Activated T-helper 17 cell treated with anti-CD3 and anti-CD28 coated beads, Interleukin-2, amount 50 U/mL, for 72 hours (primary cell): ENCODE data around the gene CTLA4. TPM values are rescaled to one million over a fixed set of nuclear protein-coding genes. Genes with fewer than 3 reads are reported as not detected.
A peak's percentile ranks its signal among the peaks of the same experiment; 100 is the strongest.
"Not testable (repeated sequence)": the region's sequence is repeated elsewhere in the genome, so short reads cannot be mapped to it uniquely, and the experiment has no call there.

Experiments used
- ATAC-seq: fragments of 150-1000 bp; cut with Tn5 transposase; replicated peaks from 2 replicates; pipeline ENCODE4 v1.10.0; 2021; ENCODE audit warnings: mild to moderate bottlenecking, moderate library complexity
- H3K27ac Mint-ChIP-seq: one replicate; pipeline ENCODE4 v1.8.0; 2022; ENCODE audit warnings: mixed read lengths
- H3K27me3 Mint-ChIP-seq: one replicate; pipeline ENCODE4 v1.8.0; 2022; ENCODE audit warnings: mixed read lengths
- H3K36me3 Mint-ChIP-seq: one replicate; pipeline ENCODE4 v1.8.0; 2022; ENCODE audit warnings: low read depth, mild to moderate bottlenecking, mixed read lengths
- H3K4me1 Mint-ChIP-seq: one replicate; pipeline ENCODE4 v1.8.0; 2022; ENCODE audit warnings: mixed read lengths
- H3K4me3 Mint-ChIP-seq: one replicate; pipeline ENCODE4 v1.8.0; 2022; ENCODE audit warnings: mild to moderate bottlenecking, mixed read lengths
- H3K9me3 Mint-ChIP-seq: one replicate; pipeline ENCODE4 v1.8.0; 2022; ENCODE audit warnings: mixed read lengths
- total RNA-seq, 2 donors: library from RNA; stranded (reverse); gene quantifications; one replicate each; pipeline ENCODE4 v1.2.3, GENCODE V29; 2022

Gene CTLA4
- total RNA-seq, 2 donors from 2014 or later: 282 to 334 TPM

- peaks cover 8% of the 10 kb centered on the region for H3K9me3 Mint-ChIP-seq
- H3K4me3 Mint-ChIP-seq: peak overlapping the region; percentile 94
- H3K27ac Mint-ChIP-seq: peak overlapping the region; percentile 99
- peaks cover 91% of the 10 kb centered on the region for H3K36me3 Mint-ChIP-seq
- peak; percentile 5 for ATAC-seq
- no peaks in the 10 kb centered on the region for H3K27me3 Mint-ChIP-seq
- peaks cover 54% of the 10 kb centered on the region for H3K4me1 Mint-ChIP-seq
Measured at GRCh38 chr2:203870481-203870880, 2.9 kb downstream of the CTLA4 start.

DNA sequence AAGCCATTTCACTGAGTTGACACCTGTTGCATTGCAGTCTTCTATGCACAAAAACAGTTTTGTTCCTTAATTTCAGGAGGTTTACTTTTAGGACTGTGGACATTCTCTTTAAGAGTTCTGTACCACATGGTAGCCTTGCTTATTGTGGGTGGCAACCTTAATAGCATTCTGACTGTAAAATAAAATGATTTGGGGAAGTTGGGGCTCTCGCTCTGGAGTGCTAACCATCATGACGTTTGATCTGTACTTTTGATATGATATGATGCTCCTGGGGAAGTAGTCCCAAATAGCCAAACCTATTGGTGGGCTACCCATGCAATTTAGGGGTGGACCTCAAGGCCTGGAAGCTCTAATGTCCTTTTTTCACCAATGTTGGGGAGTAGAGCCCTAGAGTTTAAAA lies 3.4 kb downstream of the CTLA4 start:
- H3K9me3 Mint-ChIP-seq: peaks cover 5% of the 10 kb centered on the region
- peak; percentile 5 for ATAC-seq
- peaks cover 86% of the 10 kb centered on the region for H3K36me3 Mint-ChIP-seq
- H3K27ac Mint-ChIP-seq: peak overlapping the region; percentile 99
- peaks cover 49% of the 10 kb centered on the region for H3K4me1 Mint-ChIP-seq
- no peaks in the 10 kb centered on the region for H3K27me3 Mint-ChIP-seq
- H3K4me3 Mint-ChIP-seq: peak overlapping the region; percentile 94

- Mint-ChIP-seq H3K27me3 (no peaks in the 10 kb centered on the region), H3K4me1 (peaks cover 47% of the 10 kb centered on the region), H3K36me3 (peaks cover 85% of the 10 kb centered on the region), H3K27ac (peak overlapping the region; percentile 99), H3K4me3 (peak overlapping the region; percentile 94), H3K9me3 (peaks cover 3% of the 10 kb centered on the region)
- ATAC-seq: peak; percentile 61
Measured at GRCh38 chr2:203871371-203871983, 3.9 kb downstream of the CTLA4 start.

DNA sequence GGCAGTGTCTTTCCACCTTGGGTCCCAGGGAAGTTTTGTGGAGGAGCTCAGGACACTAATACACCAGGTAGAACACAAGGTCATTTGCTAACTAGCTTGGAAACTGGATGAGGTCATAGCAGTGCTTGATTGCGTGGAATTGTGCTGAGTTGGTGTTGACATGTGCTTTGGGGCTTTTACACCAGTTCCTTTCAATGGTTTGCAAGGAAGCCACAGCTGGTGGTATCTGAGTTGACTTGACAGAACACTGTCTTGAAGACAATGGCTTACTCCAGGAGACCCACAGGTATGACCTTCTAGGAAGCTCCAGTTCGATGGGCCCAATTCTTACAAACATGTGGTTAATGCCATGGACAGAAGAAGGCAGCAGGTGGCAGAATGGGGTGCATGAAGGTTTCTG lies 5.9 kb downstream of the CTLA4 start:
- peaks cover 49% of the 10 kb centered on the region for H3K4me1 Mint-ChIP-seq
- no peaks in the 10 kb centered on the region for H3K27me3 Mint-ChIP-seq
- peaks cover 3% of the 10 kb centered on the region for H3K9me3 Mint-ChIP-seq
- H3K36me3 Mint-ChIP-seq: peaks cover 69% of the 10 kb centered on the region
- H3K27ac Mint-ChIP-seq: peak overlapping the region; percentile 99
- ATAC-seq: peak; percentile 10
- H3K4me3 Mint-ChIP-seq: peak overlapping the region; percentile 94

DNA sequence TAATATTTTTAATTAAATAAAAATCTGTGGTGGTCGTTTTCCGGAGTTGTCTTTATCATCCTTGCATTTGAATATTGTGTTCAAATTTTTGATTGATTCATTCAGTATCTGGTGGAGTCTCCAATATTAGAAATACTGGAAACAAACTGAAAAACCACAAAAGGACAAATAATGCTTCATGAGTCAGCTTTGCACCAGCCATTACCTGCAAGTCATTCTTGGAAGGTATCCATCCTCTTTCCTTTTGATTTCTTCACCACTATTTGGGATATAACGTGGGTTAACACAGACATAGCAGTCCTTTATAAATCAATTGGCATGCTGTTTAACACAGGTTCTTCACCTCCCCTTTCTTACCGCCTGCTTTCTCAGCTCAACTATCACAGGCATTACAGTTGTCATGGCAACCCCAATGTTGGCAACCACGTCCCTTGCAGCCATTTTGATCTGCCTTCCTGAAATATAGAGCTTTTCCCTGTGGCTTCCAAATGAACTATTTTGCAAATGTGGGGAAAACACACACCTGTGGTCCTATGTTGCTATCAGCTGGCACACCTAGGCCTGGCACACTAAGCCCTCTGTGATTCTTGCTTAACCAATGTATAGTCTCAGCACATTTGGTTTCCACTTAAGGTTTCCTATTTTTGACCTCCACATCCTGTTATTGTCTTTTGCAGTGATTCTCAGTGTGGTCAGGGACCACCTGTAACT lies 6.5 kb downstream of the CTLA4 start:
- peak; percentile 5 for ATAC-seq
- no peaks in the 10 kb centered on the region for H3K27me3 Mint-ChIP-seq
- H3K36me3 Mint-ChIP-seq: peaks cover 63% of the 10 kb centered on the region
- peaks cover 3% of the 10 kb centered on the region for H3K9me3 Mint-ChIP-seq
- H3K4me3 Mint-ChIP-seq: peak overlapping the region; percentile 15
- peak overlapping the region; percentile 99 for H3K27ac Mint-ChIP-seq
- peaks cover 49% of the 10 kb centered on the region for H3K4me1 Mint-ChIP-seq

DNA sequence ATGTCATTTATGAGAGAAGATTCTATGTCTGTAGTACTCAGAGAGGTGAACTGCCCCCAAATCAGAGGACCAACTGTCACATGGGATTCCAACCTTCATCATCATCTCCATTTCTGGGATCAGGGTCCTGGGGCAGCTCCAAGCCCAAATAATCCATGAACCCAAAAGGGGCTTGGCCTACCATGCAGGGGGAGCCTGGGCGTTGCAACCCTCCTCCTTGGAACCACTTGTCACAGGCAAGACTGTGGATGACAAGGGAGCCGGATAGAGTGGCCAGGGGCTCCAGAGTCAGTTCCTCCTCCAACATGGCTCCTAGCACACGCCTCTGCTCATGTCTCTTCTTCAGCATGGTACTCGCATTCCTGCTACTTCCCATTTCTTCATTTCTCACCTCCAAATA lies 7.9 kb downstream of the CTLA4 start:
- peaks cover 49% of the 10 kb centered on the region for H3K36me3 Mint-ChIP-seq
- peak overlapping the region; percentile 15 for H3K4me3 Mint-ChIP-seq
- peak overlapping the region; percentile 99 for H3K27ac Mint-ChIP-seq
- peaks cover 41% of the 10 kb centered on the region for H3K4me1 Mint-ChIP-seq
- no peaks in the 10 kb centered on the region for H3K27me3 Mint-ChIP-seq
- ATAC-seq: no peak
- H3K9me3 Mint-ChIP-seq: peaks cover 3% of the 10 kb centered on the region

GRCh38 chr2:203876328-203876727 lies 8.8 kb downstream of the CTLA4 start:
- Mint-ChIP-seq H3K27me3 (no peaks in the 10 kb centered on the region), H3K9me3 (peaks cover under 1% of the 10 kb centered on the region), H3K4me3 (no peak overlapping the region), H3K36me3 (peaks cover 41% of the 10 kb centered on the region), H3K4me1 (peaks cover 38% of the 10 kb centered on the region), H3K27ac (peak overlapping the region; percentile 99)
- no peak for ATAC-seq

GRCh38 chr2:203878063-203878462 lies 10.5 kb downstream of the CTLA4 start:
- Mint-ChIP-seq H3K4me1 (peaks cover 22% of the 10 kb centered on the region), H3K9me3 (no peaks in the 10 kb centered on the region), H3K4me3 (peak overlapping the region; percentile 32), H3K27me3 (no peaks in the 10 kb centered on the region), H3K36me3 (peaks cover 23% of the 10 kb centered on the region), H3K27ac (peak overlapping the region; percentile 50)
- ATAC-seq: peak; percentile 16

DNA sequence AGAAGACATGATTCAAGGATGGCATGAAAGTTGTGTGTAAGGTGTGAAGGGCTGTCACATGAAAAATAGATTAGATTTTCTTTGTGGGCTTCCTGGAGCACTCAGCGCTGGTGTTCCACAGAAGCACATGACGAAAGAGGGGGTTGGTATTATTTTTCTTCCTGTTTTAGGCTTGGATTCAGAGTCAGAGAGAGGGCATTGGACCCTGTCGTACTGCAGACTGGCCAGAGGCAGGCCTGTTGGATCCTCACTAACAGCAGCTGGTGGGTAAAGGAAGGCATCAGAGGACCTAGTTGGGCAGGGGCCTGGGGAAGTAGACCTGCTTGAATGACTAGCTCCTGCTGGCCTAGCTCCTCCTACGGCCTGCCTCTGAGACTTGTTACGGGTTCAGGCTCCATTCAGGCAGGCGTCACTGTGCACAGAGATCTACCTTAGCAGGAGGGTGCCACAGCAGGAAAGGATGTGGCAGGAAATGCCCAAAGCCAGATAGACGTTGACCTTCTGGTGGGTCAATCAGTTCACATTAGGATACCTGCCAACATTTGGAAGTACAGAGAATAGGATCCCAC lies 13.1 kb downstream of the CTLA4 start:
- Mint-ChIP-seq H3K36me3 (no peaks in the 10 kb centered on the region), H3K27ac (no peak overlapping the region), H3K4me1 (peaks cover 6% of the 10 kb centered on the region), H3K27me3 (no peaks in the 10 kb centered on the region), H3K4me3 (no peak overlapping the region), H3K9me3 (no peaks in the 10 kb centered on the region)
- peak; percentile 54 for ATAC-seq

- H3K4me3 Mint-ChIP-seq: peak overlapping the region; percentile 30
- ATAC-seq, H3K4me1 Mint-ChIP-seq, H3K36me3 Mint-ChIP-seq, H3K27me3 Mint-ChIP-seq, H3K9me3 Mint-ChIP-seq, H3K27ac Mint-ChIP-seq: not testable (repeated sequence)
Measured at GRCh38 chr2:203881185-203881584, 13.6 kb downstream of the CTLA4 start.

DNA sequence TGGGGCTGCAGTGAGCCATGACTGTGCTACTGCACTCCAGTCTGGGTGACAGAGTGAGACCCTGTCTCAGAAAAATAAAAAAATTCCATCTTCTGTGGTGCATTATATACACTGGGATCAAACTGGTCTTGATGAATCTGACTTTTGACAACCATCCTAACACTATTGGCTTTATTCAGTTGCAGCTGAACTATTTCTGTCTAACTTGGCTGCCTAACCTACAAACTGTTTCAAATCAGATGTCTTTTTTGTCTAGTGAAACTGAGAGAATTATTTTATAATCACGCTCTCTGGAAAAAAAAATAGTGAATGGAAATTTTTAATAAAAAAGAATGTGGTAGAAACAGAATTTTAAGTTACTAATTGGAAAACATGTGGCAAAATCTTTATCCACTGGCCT lies 15.0 kb downstream of the CTLA4 start:
- Mint-ChIP-seq H3K9me3 (no peaks in the 10 kb centered on the region), H3K27me3 (no peaks in the 10 kb centered on the region), H3K36me3 (no peaks in the 10 kb centered on the region), H3K4me3 (peak overlapping the region; percentile 30), H3K4me1 (peaks cover 22% of the 10 kb centered on the region), H3K27ac (no peak overlapping the region)
- no peak for ATAC-seq

DNA sequence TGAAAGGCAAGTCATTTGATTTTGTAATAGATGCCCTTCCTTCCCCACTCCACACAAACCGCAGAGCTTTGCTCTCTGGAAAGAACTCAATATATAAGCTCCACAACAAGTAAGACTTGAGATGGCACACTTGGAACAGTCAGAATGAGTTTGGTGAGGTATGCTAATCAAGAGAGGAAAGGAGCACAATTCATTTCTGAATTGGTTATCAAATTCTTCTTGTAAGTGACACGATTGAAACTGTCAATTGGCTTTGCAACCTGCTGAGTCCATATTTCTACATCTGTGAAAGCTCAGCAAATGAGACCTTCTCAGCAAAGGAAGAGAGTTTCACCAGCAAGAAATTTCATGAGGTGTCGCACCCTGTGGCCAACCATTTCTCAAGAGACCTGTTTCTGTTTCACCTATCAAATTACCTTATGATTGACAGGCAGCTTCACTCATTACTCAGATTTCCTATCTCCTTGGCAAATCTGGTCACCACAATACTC lies 19.1 kb downstream of the CTLA4 start:
- Mint-ChIP-seq H3K9me3 (no peaks in the 10 kb centered on the region), H3K27ac (peak overlapping the region; percentile 95), H3K36me3 (peaks cover 17% of the 10 kb centered on the region), H3K4me3 (peak overlapping the region; percentile 73), H3K27me3 (no peaks in the 10 kb centered on the region), H3K4me1 (peaks cover 40% of the 10 kb centered on the region)
- ATAC-seq: peak; percentile 76

DNA sequence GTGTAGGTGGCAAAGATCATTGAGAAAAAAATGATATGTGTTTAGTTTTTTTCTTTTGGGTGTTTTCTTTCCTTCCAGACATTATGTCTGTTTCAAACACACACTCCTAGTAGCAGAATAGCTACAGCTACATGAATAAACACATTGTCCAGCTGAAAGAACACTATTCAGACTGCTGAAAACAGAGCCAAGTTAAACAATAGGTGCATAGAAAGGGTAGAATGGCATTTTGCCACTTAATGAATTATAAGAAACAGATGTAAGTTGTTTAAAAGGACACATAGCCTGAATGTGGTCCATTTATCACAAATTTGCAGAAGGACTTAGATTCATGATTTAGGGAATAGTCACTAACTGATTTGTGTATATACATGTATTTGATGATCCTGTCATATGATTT lies 20.1 kb downstream of the CTLA4 start:
- H3K27ac Mint-ChIP-seq: peak overlapping the region; percentile 95
- no peak for ATAC-seq

GRCh38 chr2:203889542-203889941 lies 22.0 kb downstream of the CTLA4 start:
- peaks cover 60% of the 10 kb centered on the region for H3K4me1 Mint-ChIP-seq
- H3K27ac Mint-ChIP-seq: peak overlapping the region; percentile 95
- H3K36me3 Mint-ChIP-seq: peaks cover 29% of the 10 kb centered on the region
- ATAC-seq: peak; percentile 8
- peak overlapping the region; percentile 73 for H3K4me3 Mint-ChIP-seq
- no peaks in the 10 kb centered on the region for H3K27me3 Mint-ChIP-seq
- H3K9me3 Mint-ChIP-seq: peaks cover 6% of the 10 kb centered on the region

More for the DNA sequence above, 20.1 kb downstream of the CTLA4 start:
- Mint-ChIP-seq H3K4me1 (peaks cover 47% of the 10 kb centered on the region), H3K4me3 (peak overlapping the region; percentile 73), H3K27me3 (no peaks in the 10 kb centered on the region), H3K9me3 (peaks cover 6% of the 10 kb centered on the region), H3K36me3 (peaks cover 24% of the 10 kb centered on the region)

GRCh38 chr2:203889944-203890343 lies 22.4 kb downstream of the CTLA4 start:
- Mint-ChIP-seq H3K9me3 (peaks cover 6% of the 10 kb centered on the region), H3K36me3 (peaks cover 29% of the 10 kb centered on the region), H3K27me3 (no peaks in the 10 kb centered on the region), H3K4me1 (peaks cover 60% of the 10 kb centered on the region), H3K27ac (peak overlapping the region; percentile 95), H3K4me3 (peak overlapping the region; percentile 73)
- peak; percentile 5 for ATAC-seq
